ENCODE results near the gene RNPEP.

DNA sequence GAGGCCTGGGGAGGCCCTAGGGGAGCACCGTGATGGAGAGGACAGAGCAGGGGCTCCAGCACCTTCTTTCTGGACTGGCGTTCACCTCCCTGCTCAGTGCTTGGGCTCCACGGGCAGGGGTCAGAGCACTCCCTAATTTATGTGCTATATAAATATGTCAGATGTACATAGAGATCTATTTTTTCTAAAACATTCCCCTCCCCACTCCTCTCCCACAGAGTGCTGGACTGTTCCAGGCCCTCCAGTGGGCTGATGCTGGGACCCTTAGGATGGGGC, 33.2 kb downstream of the RNPEP start:
- no peak for TF ChIP-seq GATA2 (IDR thresholded peaks at IDR 0.05; ENCODE audit: low read depth, low read length)
- no peak for TF ChIP-seq GATA3 (IDR thresholded peaks at IDR 0.05; ENCODE audit: low read depth, low read length)
